WTC11 (cell line): ENCODE measurements around the gene ZNF205.
A peak's percentile ranks its signal among the peaks of the same experiment; 100 is the strongest.

Experiments
- ELF4 ChIP-seq: sonication (generic); formaldehyde crosslinking; IDR thresholded peaks from 2 replicates; pipeline ENCODE4 v1.8.1; 2022; ENCODE audit warnings: low read depth, mild to moderate bottlenecking, moderate library complexity, missing genetic modification reagents
- FOXP1 ChIP-seq: sonication (generic); formaldehyde crosslinking; IDR thresholded peaks from 2 replicates; pipeline ENCODE4 v1.8.0; 2022; ENCODE audit warnings: missing genetic modification reagents, mild to moderate bottlenecking, moderate library complexity, borderline replicate concordance
- GRHL2 ChIP-seq: fragments of 250-450 bp; sonication (Bioruptor Pico); IDR thresholded peaks from 2 replicates; pipeline ENCODE4 v1.8.0; 2022; ENCODE audit warnings: mild to moderate bottlenecking, moderate library complexity; ENCODE audit not compliant: insufficient replicate concordance, severe bottlenecking
- KAT7 ChIP-seq: sonication (generic); formaldehyde crosslinking; IDR thresholded peaks from 2 replicates; pipeline ENCODE4 v1.8.1; 2023; ENCODE audit warnings: missing genetic modification reagents, mild to moderate bottlenecking, borderline replicate concordance
- SP1 ChIP-seq: sonication (generic); formaldehyde crosslinking; conservative IDR thresholded peaks from 2 replicates; pipeline ENCODE4 v1.8.1; 2022; ENCODE audit warnings: missing genetic modification reagents
- TEAD4 ChIP-seq: sonication (generic); formaldehyde crosslinking; IDR thresholded peaks from 2 replicates; pipeline ENCODE4 v1.8.0; 2022; ENCODE audit warnings: mild to moderate bottlenecking, missing genetic modification reagents
- TF ChIP-seq, protein P1 (sequence below): sonication (generic); formaldehyde crosslinking; conservative IDR thresholded peaks from 2 replicates; pipeline ENCODE4 v1.8.1; 2022; ENCODE audit warnings: mild to moderate bottlenecking, missing genetic modification reagents
- TF ChIP-seq, protein P2 (sequence below): fragments of 200-600 bp; IDR thresholded peaks from 2 replicates; pipeline ENCODE4 v1.8.0; 2022; ENCODE audit warnings: antibody characterized with exemption
- TF ChIP-seq, protein P3 (sequence below): sonication (generic); formaldehyde crosslinking; IDR thresholded peaks from 2 replicates; pipeline ENCODE4 v1.8.1; 2022; ENCODE audit warnings: missing genetic modification reagents, borderline replicate concordance
- TF ChIP-seq, protein P4 (sequence below): sonication (generic); formaldehyde crosslinking; IDR thresholded peaks from 2 replicates; pipeline ENCODE4 v1.8.0; 2022; ENCODE audit warnings: mild to moderate bottlenecking, missing genetic modification reagents
- TF ChIP-seq, protein P5 (sequence below): sonication (generic); formaldehyde crosslinking; IDR thresholded peaks from 2 replicates; pipeline ENCODE4 v1.8.0; 2023; ENCODE audit warnings: missing genetic modification reagents, mild to moderate bottlenecking, borderline replicate concordance
- TF ChIP-seq, protein P6 (sequence below): sonication (generic); formaldehyde crosslinking; IDR thresholded peaks from 2 replicates; pipeline ENCODE4 v1.8.1; 2023; ENCODE audit warnings: mild to moderate bottlenecking, missing genetic modification reagents, moderate library complexity
- TF ChIP-seq, protein P7 (sequence below): sonication (generic); formaldehyde crosslinking; IDR thresholded peaks from 2 replicates; pipeline ENCODE4 v1.8.0; 2023; ENCODE audit warnings: missing genetic modification reagents
- TF ChIP-seq, protein P8 (sequence below): fragments of 250-450 bp; sonication (Bioruptor Pico); IDR thresholded peaks from 2 replicates; pipeline ENCODE4 v1.9.0; 2021; ENCODE audit warnings: moderate library complexity, mild to moderate bottlenecking, inconsistent platforms, borderline replicate concordance

DNA sequence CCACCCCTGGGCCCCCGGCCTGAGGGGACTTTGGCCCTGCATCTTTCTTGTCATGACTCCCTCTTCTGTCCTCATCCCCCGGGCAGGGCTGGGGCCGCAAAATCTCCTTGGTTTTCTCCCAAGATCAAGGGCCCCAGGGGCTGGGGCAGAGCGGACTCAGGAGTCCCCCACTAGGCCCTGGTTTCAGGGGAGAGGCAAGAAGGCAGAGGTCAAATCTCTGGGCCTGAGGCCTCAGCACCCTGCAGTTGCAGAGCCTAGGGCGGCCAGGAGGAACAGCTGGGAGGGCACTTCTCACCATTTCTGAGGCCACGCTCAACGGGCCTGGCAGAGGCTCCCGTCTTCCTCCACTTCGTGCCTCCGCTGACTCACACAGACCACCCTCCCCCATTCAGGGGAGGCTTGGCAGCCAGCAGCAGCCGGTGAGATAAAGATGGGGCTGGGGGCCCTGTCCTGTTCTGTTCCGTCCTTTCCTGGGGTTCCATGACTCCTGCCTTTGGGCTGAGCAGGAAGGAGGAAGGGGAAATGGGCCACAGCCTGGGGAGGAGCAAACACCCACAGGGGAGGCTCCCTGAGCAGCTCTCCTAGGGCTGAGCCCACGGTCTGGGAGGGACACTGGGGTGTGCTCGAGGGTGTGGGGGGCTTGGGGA lies 25.7 kb upstream of the ZNF205 start:
- TF ChIP-seq, protein P1, sequence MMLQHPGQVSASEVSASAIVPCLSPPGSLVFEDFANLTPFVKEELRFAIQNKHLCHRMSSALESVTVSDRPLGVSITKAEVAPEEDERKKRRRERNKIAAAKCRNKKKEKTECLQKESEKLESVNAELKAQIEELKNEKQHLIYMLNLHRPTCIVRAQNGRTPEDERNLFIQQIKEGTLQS (CRISPR knock-in tag) = no peak
- TF ChIP-seq, protein P2, sequence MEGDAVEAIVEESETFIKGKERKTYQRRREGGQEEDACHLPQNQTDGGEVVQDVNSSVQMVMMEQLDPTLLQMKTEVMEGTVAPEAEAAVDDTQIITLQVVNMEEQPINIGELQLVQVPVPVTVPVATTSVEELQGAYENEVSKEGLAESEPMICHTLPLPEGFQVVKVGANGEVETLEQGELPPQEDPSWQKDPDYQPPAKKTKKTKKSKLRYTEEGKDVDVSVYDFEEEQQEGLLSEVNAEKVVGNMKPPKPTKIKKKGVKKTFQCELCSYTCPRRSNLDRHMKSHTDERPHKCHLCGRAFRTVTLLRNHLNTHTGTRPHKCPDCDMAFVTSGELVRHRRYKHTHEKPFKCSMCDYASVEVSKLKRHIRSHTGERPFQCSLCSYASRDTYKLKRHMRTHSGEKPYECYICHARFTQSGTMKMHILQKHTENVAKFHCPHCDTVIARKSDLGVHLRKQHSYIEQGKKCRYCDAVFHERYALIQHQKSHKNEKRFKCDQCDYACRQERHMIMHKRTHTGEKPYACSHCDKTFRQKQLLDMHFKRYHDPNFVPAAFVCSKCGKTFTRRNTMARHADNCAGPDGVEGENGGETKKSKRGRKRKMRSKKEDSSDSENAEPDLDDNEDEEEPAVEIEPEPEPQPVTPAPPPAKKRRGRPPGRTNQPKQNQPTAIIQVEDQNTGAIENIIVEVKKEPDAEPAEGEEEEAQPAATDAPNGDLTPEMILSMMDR = no peak
- TF ChIP-seq TEAD4 (CRISPR knock-in tag) = no peak
- TF ChIP-seq, protein P3, sequence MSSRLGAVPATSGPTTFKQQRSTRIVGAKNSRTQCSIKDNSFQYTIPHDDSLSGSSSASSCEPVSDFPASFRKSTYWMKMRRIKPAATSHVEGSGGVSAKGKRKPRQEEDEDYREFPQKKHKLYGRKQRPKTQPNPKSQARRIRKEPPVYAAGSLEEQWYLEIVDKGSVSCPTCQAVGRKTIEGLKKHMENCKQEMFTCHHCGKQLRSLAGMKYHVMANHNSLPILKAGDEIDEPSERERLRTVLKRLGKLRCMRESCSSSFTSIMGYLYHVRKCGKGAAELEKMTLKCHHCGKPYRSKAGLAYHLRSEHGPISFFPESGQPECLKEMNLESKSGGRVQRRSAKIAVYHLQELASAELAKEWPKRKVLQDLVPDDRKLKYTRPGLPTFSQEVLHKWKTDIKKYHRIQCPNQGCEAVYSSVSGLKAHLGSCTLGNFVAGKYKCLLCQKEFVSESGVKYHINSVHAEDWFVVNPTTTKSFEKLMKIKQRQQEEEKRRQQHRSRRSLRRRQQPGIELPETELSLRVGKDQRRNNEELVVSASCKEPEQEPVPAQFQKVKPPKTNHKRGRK (CRISPR knock-in tag) = no peak
- TF ChIP-seq FOXP1 = no peak
- no peak for TF ChIP-seq ELF4 (CRISPR knock-in tag)
- TF ChIP-seq, protein P4, sequence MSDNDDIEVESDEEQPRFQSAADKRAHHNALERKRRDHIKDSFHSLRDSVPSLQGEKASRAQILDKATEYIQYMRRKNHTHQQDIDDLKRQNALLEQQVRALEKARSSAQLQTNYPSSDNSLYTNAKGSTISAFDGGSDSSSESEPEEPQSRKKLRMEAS (CRISPR knock-in tag) = no peak
- TF ChIP-seq SP1 = 0 out of 2 replicates have a peak, but pooled peaks have one; percentile 2
- TF ChIP-seq GRHL2 (CRISPR knock-in tag) = no peak
- TF ChIP-seq, protein P5, sequence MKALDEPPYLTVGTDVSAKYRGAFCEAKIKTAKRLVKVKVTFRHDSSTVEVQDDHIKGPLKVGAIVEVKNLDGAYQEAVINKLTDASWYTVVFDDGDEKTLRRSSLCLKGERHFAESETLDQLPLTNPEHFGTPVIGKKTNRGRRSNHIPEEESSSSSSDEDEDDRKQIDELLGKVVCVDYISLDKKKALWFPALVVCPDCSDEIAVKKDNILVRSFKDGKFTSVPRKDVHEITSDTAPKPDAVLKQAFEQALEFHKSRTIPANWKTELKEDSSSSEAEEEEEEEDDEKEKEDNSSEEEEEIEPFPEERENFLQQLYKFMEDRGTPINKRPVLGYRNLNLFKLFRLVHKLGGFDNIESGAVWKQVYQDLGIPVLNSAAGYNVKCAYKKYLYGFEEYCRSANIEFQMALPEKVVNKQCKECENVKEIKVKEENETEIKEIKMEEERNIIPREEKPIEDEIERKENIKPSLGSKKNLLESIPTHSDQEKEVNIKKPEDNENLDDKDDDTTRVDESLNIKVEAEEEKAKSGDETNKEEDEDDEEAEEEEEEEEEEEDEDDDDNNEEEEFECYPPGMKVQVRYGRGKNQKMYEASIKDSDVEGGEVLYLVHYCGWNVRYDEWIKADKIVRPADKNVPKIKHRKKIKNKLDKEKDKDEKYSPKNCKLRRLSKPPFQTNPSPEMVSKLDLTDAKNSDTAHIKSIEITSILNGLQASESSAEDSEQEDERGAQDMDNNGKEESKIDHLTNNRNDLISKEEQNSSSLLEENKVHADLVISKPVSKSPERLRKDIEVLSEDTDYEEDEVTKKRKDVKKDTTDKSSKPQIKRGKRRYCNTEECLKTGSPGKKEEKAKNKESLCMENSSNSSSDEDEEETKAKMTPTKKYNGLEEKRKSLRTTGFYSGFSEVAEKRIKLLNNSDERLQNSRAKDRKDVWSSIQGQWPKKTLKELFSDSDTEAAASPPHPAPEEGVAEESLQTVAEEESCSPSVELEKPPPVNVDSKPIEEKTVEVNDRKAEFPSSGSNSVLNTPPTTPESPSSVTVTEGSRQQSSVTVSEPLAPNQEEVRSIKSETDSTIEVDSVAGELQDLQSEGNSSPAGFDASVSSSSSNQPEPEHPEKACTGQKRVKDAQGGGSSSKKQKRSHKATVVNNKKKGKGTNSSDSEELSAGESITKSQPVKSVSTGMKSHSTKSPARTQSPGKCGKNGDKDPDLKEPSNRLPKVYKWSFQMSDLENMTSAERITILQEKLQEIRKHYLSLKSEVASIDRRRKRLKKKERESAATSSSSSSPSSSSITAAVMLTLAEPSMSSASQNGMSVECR (CRISPR knock-in tag) = no peak
- TF ChIP-seq, protein P6, sequence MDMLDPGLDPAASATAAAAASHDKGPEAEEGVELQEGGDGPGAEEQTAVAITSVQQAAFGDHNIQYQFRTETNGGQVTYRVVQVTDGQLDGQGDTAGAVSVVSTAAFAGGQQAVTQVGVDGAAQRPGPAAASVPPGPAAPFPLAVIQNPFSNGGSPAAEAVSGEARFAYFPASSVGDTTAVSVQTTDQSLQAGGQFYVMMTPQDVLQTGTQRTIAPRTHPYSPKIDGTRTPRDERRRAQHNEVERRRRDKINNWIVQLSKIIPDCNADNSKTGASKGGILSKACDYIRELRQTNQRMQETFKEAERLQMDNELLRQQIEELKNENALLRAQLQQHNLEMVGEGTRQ (CRISPR knock-in tag) = no peak
- TF ChIP-seq, protein P7, sequence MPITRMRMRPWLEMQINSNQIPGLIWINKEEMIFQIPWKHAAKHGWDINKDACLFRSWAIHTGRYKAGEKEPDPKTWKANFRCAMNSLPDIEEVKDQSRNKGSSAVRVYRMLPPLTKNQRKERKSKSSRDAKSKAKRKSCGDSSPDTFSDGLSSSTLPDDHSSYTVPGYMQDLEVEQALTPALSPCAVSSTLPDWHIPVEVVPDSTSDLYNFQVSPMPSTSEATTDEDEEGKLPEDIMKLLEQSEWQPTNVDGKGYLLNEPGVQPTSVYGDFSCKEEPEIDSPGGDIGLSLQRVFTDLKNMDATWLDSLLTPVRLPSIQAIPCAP (CRISPR knock-in tag) = no peak
- TF ChIP-seq, protein P8, sequence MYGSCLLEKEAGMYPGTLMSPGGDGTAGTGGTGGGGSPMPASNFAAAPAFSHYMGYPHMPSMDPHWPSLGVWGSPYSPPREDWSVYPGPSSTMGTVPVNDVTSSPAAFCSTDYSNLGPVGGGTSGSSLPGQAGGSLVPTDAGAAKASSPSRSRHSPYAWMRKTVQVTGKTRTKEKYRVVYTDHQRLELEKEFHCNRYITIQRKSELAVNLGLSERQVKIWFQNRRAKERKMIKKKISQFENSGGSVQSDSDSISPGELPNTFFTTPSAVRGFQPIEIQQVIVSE (CRISPR knock-in tag) = no peak
- TF ChIP-seq KAT7 (CRISPR knock-in tag) = no peak
